ACC112 (cell line): ENCODE data around the gene PSMD13.

Experiments
- H2AFZ ChIP-seq: fragments of 200-600 bp; sonication (generic); one replicate; pipeline ENCODE4 v1.6.0; 2017; ENCODE audit warnings: antibody characterized with exemption, low read length; ENCODE audit not compliant: unreplicated experiment
- H3K27ac ChIP-seq: fragments of 200-600 bp; sonication (generic); 2 replicates; pipeline ENCODE4 v1.5.1; 2014; ENCODE audit warnings: low read depth, mild to moderate bottlenecking, antibody characterized with exemption, low read length, moderate library complexity
- H3K27me3 ChIP-seq: fragments of 200-600 bp; sonication (generic); 2 replicates; pipeline ENCODE4 v1.6.1; 2014; ENCODE audit warnings: mild to moderate bottlenecking, antibody characterized with exemption, low read length, moderate library complexity, mixed read lengths; ENCODE audit not compliant: insufficient read depth
- H3K36me3 ChIP-seq: fragments of 200-600 bp; sonication (generic); 2 replicates; pipeline ENCODE4 v1.6.1; 2016; ENCODE audit warnings: mild to moderate bottlenecking, antibody characterized with exemption, low read length, moderate library complexity, mixed read lengths; ENCODE audit not compliant: insufficient read depth
- H3K4me1 ChIP-seq: fragments of 200-600 bp; sonication (generic); one replicate; pipeline ENCODE4 v1.6.1; 2016; ENCODE audit warnings: low read length, mixed read lengths; ENCODE audit not compliant: insufficient read depth, unreplicated experiment, control insufficient read depth
- H3K4me3 ChIP-seq: fragments of 200-600 bp; sonication (generic); 2 replicates; pipeline ENCODE4 v1.5.1; 2014; ENCODE audit warnings: mild to moderate bottlenecking, low read depth, low read length
- H3K79me2 ChIP-seq: fragments of 200-600 bp; sonication (generic); one replicate; pipeline ENCODE4 v1.6.0; 2016; ENCODE audit warnings: low read length; ENCODE audit not compliant: control insufficient read depth, unreplicated experiment, insufficient read depth

The PSMD13 gene

DNA sequence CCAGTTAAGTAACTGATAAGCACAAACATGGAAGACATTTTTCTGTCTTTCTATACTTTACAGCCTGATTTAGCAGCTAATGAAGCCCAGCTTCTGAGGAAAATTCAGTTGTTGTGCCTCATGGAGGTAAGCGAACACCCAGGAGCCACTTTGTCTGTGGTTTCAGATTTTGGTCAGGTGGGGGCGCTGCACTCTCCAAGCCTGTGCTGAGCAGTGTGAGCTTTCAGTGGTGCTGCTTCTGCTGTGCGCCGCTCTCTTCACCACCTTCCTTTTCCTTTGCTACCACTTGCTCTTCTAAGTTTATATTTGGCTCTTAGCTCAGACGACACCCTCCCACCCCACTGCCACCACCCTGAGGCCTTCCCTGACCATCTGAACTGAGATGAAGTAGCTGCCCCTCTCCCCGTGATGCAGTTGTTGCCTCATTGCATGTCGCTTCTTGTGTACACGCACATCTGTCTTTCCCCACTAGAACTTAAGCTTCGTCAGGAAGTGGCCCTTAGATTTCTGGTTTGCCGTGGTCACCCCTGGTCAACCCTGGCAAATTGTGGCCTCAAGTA, 14.0 kb downstream of the PSMD13 start:
- Histone ChIP-seq H3K36me3 (peaks cover 26% of the 10 kb centered on the region), H3K27ac (no peak overlapping the region), H3K79me2 (no peaks in the 10 kb centered on the region), H3K4me3 (no peak overlapping the region), H3K4me1 (no peaks in the 10 kb centered on the region), H3K27me3 (no peaks in the 10 kb centered on the region), H2AFZ (no peak overlapping the region)

DNA sequence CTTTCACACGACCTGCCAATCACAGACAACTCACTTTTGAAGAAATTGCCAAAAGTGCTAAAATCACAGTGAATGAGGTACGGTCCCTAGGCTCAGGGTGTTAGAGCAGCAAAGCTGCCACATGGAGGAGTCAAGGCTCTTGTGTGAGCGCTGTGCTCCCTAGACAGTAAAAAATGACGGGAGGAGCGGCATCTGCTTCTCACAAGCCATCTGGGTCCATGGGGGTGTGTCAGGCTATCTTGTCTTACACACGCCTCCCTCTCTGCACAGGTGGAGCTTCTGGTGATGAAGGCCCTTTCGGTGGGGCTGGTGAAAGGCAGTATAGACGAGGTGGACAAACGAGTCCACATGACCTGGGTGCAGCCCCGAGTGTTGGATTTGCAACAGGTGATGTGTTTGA, 14.8 kb downstream of the PSMD13 start:
- Histone ChIP-seq H3K36me3 (peaks cover 26% of the 10 kb centered on the region), H2AFZ (no peak overlapping the region), H3K79me2 (no peaks in the 10 kb centered on the region), H3K4me1 (no peaks in the 10 kb centered on the region), H3K27ac (no peak overlapping the region), H3K27me3 (no peaks in the 10 kb centered on the region), H3K4me3 (no peak overlapping the region)

DNA sequence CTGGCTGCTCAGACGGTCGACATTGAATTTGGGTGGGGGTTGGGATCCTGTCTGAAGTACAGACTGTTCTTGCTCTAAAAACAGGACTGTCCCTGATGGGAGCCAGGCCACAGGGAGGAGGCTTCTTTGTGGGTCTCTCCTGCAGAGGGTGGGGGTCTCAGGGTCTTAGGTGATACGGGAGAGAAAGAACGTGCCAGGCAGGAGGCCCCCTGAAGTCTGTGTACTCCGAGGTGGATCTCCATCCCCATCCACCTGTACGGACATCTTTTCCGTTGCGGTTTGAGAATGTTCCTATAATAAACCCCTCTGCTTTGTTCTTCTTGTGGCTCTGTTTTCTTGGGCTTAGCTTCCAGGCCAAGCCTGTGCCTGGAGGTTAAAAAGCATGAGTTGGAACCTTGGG, 15.9 kb downstream of the PSMD13 start:
- Histone ChIP-seq H3K79me2 (no peaks in the 10 kb centered on the region), H3K27me3 (no peaks in the 10 kb centered on the region), H3K4me1 (no peaks in the 10 kb centered on the region), H3K36me3 (peaks cover 26% of the 10 kb centered on the region), H2AFZ (no peak overlapping the region), H3K27ac (no peak overlapping the region), H3K4me3 (no peak overlapping the region)

DNA sequence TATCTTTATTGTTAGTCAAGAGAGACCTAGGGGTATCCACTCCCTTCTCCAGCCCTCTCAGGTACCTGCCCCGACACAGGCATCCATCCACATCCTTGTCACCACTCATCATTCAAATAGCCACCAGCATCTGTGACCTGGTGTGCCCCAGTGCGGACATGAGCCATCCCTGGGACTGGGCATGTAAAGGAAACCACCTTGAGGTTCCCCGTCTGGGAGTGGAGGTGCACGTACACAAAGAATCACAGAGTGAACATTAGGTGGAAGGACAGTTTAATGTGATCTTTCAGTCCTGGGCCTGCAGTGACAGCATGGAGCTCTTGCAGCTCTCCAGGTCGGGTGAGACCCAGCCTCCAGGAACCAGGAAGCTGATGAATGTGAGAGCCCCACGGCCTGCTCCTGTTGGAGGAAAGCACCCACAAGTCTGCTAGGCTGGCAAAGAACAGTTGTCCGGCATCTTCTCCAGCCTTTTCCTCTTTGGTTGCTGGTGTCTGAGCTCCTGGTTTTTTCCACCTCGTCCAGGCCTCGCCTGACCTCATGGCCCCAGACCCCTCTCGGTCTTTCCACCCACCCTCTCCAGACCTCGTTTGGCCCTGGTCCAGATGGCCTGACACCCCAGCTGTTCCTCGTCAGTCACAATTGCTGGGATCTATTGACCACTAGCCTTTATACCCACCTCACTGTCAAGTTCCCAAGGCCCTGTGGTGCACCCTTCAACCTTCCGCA, 16.5 kb downstream of the PSMD13 start:
- no peaks in the 10 kb centered on the region for H3K27me3 ChIP-seq
- H2AFZ ChIP-seq = no peak overlapping the region
- H3K79me2 ChIP-seq = no peaks in the 10 kb centered on the region
- no peaks in the 10 kb centered on the region for H3K4me1 ChIP-seq
- H3K36me3 ChIP-seq = peaks cover 22% of the 10 kb centered on the region
- H3K4me3 ChIP-seq = no peak overlapping the region
- H3K27ac ChIP-seq = no peak overlapping the region

DNA sequence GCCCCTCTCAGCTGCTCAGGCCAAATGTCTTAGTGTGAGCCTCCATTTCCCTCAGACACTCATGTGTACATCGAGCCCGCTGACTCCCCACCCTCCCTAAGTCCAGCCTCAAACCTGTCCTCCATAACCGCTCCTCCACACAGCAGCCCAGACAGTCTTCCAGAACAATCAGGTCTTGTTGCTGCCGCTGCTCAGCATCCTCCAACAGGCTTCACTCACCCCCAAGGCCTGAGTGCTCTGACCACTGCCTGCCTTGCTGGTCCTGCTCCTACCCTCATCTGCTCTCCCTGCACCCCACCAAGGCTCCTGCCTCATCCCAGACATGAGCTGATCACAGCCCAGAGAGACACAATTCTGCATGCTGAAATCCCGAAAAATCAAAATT, 17.1 kb downstream of the PSMD13 start:
- no peak overlapping the region for H3K4me3 ChIP-seq

DNA sequence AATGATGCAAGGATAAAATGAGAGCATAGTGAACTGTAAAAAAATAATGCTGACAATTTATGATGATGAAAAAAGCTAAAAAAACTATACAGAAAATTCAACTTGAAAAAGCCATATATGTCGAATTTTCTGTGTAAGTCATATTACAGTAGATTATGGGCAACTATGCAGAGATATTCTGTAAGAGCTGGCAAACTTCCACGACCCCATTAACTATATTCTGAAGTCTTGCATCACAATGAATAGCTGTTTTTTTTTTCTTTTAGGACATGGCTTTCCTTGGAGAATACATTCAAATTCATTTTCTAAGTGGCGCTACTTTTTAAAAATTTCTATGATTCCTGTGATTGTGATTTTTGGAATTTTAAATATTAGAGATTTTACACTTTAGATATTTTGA, 18.4 kb downstream of the PSMD13 start:
- Histone ChIP-seq H3K27ac (no peak overlapping the region), H3K4me1 (no peaks in the 10 kb centered on the region), H3K36me3 (peaks cover 13% of the 10 kb centered on the region; the same call in 1 of the 2 replicates), H3K79me2 (no peaks in the 10 kb centered on the region), H3K4me3 (no peak overlapping the region), H2AFZ (no peak overlapping the region), H3K27me3 (no peaks in the 10 kb centered on the region)

More for the DNA sequence above, 17.1 kb downstream of the PSMD13 start:
- no peak overlapping the region for H3K27ac ChIP-seq
- H3K36me3 ChIP-seq = peaks cover 17% of the 10 kb centered on the region; the same call in 1 of the 2 replicates
- no peaks in the 10 kb centered on the region for H3K27me3 ChIP-seq
- no peaks in the 10 kb centered on the region for H3K79me2 ChIP-seq
- no peaks in the 10 kb centered on the region for H3K4me1 ChIP-seq
- H2AFZ ChIP-seq = no peak overlapping the region

DNA sequence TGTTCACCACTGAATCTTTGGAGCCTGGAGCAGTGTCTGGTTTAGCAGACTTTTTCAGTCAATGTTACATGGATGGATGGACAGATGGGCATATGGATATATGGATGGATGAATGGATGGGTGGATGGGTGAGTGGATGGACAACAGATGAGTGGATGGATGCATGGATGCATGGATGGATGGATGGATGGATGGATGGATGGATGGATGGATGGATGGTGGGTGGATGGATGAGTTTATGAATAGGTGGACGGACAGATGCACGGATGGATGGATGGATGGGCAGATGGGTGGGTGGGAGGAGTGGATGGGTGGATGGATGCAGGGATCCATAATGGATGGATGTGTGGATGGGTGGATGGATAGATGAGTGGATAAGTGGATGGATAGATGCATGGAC, 19.0 kb downstream of the PSMD13 start:
- Histone ChIP-seq H3K36me3 (peaks cover 11% of the 10 kb centered on the region; the same call in 1 of the 2 replicates), H2AFZ (no peak overlapping the region), H3K4me3 (no peak overlapping the region), H3K27ac (no peak overlapping the region), H3K27me3 (no peaks in the 10 kb centered on the region), H3K79me2 (no peaks in the 10 kb centered on the region), H3K4me1 (no peaks in the 10 kb centered on the region)

DNA sequence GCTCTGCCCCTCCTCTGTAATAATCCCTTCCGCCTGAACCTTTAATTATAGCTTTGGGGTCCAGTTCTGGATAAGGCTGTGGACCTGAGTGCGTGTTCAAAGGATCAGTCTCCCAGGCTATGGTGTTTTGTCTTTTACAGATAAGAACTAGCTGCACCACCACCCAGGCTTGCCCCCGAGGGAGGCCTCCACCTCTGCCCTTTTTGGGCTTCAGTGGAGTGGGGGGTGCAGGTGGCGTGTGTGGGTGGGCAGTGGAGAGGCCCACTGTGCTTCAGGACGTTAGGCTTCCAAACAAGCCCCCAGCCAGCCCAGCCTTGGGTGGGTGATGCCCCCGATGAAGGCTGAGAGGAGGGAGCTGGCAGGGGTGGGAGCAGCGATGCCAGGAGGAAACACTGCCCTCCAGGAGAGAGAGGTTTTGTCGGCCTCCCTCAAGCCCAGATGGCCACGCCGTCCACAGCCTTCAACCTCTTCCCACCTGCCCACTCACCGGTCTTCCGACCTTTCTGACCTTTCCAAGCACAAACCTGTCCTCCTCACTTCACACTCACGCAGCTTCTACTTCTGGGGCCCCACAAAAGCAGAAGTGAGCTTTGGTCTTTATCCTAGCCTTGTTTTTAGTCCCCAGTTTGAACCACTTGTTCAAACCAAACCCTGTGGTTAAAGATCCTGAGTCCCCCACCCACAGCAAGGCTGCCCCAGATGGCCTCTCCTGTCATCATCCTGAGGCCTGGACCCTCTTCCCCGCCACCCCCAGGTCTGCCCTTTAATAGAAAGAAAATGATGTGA, 20.4 kb downstream of the PSMD13 start:
- Histone ChIP-seq H3K36me3 (peaks cover 4% of the 10 kb centered on the region; the same call in 1 of the 2 replicates), H3K79me2 (no peaks in the 10 kb centered on the region), H3K4me3 (no peak overlapping the region), H3K4me1 (no peaks in the 10 kb centered on the region), H2AFZ (no peak overlapping the region), H3K27me3 (no peaks in the 10 kb centered on the region), H3K27ac (no peak overlapping the region)

DNA sequence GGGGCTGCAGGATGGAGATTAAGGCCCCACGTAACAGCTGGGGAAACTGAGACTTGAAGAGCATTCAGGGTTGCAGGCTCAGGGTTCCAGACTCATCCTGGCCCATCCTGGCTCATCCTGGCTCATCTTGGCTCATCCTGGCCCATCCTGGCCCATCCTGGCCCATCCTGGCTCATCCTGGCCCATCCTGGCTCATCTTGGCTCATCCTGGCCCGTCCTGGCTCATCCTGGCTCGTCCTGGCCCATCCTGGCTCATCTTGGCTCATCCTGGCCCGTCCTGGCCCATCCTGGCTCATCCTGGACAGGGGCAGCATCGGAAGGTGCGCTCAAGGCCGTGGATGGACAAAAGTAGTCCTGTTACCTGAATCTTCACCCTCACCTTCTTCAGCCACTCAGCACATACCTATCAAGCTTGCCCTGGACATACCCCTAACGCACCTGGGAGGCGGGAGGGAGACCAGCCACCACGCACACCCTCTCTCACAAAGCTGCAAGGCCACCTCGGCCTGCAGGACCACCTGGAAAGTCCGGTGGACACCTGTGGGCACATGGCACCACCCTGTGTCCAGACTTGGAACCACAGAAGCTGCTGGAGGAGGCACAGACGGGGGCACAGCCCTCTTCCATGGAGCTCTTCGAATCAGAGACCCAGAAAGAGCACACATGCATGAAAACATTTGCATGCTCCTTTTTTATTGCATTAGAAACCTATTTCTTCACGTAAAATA, 21.2 kb downstream of the PSMD13 start:
- no peaks in the 10 kb centered on the region for H3K36me3 ChIP-seq
- no peak overlapping the region for H3K4me3 ChIP-seq

DNA sequence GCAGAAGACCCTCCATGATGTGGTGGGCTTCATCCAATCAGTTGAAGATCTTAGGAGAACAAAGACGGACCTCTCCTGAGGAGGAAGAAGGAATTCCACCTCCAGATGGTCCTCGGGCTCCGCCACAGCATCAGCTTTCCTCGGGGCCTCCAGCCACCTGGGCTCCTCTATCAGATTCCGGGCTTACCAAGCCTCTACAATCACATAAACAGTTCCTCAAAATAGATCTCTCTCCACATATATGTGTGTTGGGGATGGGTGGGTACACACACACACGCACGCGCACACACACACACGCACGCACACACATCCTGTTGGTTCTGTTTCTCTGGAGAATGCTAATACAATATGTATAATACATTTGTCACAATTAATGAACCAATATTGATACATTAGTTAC, 22.6 kb downstream of the PSMD13 start:
- Histone ChIP-seq H3K4me1 (no peaks in the 10 kb centered on the region), H2AFZ (no peak overlapping the region), H3K27me3 (no peaks in the 10 kb centered on the region), H3K27ac (no peak overlapping the region), H3K36me3 (no peaks in the 10 kb centered on the region), H3K4me3 (no peak overlapping the region), H3K79me2 (no peaks in the 10 kb centered on the region)

More for the DNA sequence above, 21.2 kb downstream of the PSMD13 start:
- H3K4me1 ChIP-seq = no peaks in the 10 kb centered on the region
- H3K27me3 ChIP-seq = no peaks in the 10 kb centered on the region
- H2AFZ ChIP-seq = no peak overlapping the region
- no peaks in the 10 kb centered on the region for H3K79me2 ChIP-seq
- no peak overlapping the region for H3K27ac ChIP-seq
